ENCODE measurements around the gene SAXO1. TPM values are rescaled to one million over a fixed set of nuclear protein-coding genes. Genes with fewer than 3 reads are reported as not detected.

Gene SAXO1
- total RNA-seq, 1 experiment from 2014 or later, result 0.09 TPM

DNA sequence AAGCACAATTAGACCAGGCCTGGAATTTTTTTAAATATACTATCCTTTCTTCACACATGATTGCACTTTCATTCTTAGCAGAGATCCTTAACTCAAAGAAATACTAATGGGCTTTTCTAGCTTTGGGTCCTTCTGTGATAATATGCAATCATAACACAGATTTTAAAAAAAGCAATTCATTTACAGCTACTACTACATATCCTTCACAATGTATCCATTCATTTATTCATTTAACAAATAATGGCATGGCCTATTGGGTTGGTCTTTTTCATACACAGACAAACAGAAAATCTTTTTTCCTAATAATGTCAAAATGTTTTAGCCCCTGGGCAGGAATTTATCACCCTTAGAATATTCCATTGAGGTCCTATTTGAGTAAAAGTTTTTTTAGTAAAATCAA is 47.0 kb downstream of the SAXO1 start (continued):
- TF ChIP-seq, protein P1, sequence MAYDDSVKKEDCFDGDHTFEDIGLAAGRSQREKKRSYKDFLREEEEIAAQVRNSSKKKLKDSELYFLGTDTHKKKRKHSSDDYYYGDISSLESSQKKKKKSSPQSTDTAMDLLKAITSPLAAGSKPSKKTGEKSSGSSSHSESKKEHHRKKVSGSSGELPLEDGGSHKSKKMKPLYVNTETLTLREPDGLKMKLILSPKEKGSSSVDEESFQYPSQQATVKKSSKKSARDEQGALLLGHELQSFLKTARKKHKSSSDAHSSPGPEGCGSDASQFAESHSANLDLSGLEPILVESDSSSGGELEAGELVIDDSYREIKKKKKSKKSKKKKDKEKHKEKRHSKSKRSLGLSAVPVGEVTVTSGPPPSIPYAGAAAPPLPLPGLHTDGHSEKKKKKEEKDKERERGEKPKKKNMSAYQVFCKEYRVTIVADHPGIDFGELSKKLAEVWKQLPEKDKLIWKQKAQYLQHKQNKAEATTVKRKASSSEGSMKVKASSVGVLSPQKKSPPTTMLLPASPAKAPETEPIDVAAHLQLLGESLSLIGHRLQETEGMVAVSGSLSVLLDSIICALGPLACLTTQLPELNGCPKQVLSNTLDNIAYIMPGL (CRISPR knock-in tag; IDR thresholded peaks at IDR 0.05), result no peak
- TF ChIP-seq SP1 (CRISPR knock-in tag; conservative IDR thresholded peaks at IDR 0.05) (no peak), ZNF138 (CRISPR knock-in tag; conservative IDR thresholded peaks at IDR 0.05) (no peak), TEAD1 (CRISPR knock-in tag; IDR thresholded peaks at IDR 0.05) (no peak), IRF2 (CRISPR knock-in tag; IDR thresholded peaks at IDR 0.05; ENCODE audit: borderline replicate concordance, low read depth) (no peak), PRRX2 (CRISPR knock-in tag; IDR thresholded peaks at IDR 0.05) (no peak)
- TF ChIP-seq, protein P2, sequence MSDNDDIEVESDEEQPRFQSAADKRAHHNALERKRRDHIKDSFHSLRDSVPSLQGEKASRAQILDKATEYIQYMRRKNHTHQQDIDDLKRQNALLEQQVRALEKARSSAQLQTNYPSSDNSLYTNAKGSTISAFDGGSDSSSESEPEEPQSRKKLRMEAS (CRISPR knock-in tag; IDR thresholded peaks at IDR 0.05), result no peak

DNA sequence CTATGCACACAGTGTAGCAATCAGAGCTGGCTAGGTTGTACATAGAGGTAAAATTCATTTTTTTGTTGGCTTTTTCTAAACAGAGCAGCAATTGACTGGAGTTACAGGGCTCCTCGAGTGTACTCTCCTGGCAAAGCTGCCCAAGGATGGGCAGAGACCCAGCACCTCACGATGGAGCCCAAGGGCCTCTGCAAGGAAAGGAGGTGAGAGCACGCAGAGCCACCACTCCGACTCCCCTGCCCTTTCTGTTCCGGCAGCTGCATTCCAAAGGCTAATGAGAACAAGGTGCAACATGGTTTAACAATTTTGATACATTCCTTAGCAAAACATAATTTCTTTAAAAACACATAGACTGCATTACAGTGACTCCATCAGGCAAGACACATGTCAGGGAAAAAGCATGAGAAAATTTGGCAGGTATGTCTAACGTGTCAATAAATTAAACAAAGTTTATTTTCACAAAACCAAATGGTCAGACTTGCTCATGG is 47.5 kb downstream of the SAXO1 start:
- Mint-ChIP-seq H3K9me3 (peaks cover 13% of the 10 kb centered on the region), H3K27me3 (ENCODE audit: low read depth) (no peaks in the 10 kb centered on the region), H3K4me1 (peaks cover 6% of the 10 kb centered on the region; the same call in 1 of the 2 replicates), H3K4me3 (no peak overlapping the region), H3K27ac (no peak overlapping the region), H3K36me3 (peaks cover 11% of the 10 kb centered on the region; the same call in 1 of the 2 replicates)
- ChIA-PET POLR2A (no interaction called here), CTCF (no interaction called here)
- ATAC-seq, result peak; percentile 60
- no peak for DNase-seq (ENCODE audit: low spot score)
- TF ChIP-seq ZNF317 (CRISPR knock-in tag; IDR thresholded peaks at IDR 0.05; ENCODE audit: borderline replicate concordance, low read depth) (no peak), ATF1 (CRISPR knock-in tag; IDR thresholded peaks at IDR 0.05) (no peak), ETV6 (CRISPR knock-in tag; IDR thresholded peaks at IDR 0.05) (no peak), CBFB (CRISPR knock-in tag; IDR thresholded peaks at IDR 0.05; ENCODE audit: low read depth) (no peak), TCF7 (CRISPR knock-in tag; IDR thresholded peaks at IDR 0.05; ENCODE audit: low read depth) (no peak), FOXP1 (CRISPR knock-in tag; IDR thresholded peaks at IDR 0.05; ENCODE audit: borderline replicate concordance) (no peak), TEAD4 (CRISPR knock-in tag; IDR thresholded peaks at IDR 0.05) (no peak)
- TF ChIP-seq, protein P3, sequence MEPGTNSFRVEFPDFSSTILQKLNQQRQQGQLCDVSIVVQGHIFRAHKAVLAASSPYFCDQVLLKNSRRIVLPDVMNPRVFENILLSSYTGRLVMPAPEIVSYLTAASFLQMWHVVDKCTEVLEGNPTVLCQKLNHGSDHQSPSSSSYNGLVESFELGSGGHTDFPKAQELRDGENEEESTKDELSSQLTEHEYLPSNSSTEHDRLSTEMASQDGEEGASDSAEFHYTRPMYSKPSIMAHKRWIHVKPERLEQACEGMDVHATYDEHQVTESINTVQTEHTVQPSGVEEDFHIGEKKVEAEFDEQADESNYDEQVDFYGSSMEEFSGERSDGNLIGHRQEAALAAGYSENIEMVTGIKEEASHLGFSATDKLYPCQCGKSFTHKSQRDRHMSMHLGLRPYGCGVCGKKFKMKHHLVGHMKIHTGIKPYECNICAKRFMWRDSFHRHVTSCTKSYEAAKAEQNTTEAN (CRISPR knock-in tag; IDR thresholded peaks at IDR 0.05), result no peak
- TF ChIP-seq, protein P4, sequence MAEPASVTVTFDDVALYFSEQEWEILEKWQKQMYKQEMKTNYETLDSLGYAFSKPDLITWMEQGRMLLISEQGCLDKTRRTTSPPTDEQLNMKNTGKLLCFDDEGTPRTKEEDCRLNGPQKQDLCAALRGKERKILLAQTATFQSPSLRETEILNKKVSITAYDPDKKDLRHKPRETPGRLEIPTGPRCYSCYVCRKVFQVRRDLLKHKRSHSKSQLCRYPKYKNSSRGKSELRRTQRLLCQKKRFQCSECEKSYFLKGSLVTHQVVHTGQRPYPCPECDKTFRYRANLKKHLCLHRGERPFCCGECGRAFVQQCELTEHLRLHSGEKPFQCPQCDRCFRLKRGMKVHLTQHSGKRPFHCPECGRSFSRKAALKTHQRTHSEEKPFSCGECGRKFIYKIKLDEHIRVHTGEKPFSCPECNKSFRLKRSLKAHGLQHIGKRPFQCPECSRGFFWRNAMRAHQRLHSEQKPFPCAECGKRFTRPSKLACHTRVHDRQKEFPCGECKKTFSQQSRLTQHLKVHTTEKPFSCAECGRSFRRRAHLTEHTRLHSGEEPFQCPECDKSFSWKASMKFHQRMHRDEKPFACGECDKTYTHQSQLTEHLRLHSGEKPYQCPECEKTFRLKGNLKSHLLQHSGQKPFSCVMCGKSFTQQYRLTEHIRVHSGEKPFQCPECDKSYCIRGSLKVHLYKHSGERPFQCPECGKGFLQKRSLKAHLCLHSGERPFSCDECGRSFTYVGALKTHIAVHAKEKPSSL (CRISPR knock-in tag; conservative IDR thresholded peaks at IDR 0.05), result no peak
- TF ChIP-seq, protein P5, sequence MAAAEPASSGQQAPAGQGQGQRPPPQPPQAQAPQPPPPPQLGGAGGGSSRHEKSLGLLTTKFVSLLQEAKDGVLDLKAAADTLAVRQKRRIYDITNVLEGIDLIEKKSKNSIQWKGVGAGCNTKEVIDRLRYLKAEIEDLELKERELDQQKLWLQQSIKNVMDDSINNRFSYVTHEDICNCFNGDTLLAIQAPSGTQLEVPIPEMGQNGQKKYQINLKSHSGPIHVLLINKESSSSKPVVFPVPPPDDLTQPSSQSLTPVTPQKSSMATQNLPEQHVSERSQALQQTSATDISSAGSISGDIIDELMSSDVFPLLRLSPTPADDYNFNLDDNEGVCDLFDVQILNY (CRISPR knock-in tag; IDR thresholded peaks at IDR 0.05), result no peak
- TF ChIP-seq, protein P6, sequence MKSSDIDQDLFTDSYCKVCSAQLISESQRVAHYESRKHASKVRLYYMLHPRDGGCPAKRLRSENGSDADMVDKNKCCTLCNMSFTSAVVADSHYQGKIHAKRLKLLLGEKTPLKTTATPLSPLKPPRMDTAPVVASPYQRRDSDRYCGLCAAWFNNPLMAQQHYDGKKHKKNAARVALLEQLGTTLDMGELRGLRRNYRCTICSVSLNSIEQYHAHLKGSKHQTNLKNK (CRISPR knock-in tag; IDR thresholded peaks at IDR 0.05), result no peak
- TF ChIP-seq, protein P7, sequence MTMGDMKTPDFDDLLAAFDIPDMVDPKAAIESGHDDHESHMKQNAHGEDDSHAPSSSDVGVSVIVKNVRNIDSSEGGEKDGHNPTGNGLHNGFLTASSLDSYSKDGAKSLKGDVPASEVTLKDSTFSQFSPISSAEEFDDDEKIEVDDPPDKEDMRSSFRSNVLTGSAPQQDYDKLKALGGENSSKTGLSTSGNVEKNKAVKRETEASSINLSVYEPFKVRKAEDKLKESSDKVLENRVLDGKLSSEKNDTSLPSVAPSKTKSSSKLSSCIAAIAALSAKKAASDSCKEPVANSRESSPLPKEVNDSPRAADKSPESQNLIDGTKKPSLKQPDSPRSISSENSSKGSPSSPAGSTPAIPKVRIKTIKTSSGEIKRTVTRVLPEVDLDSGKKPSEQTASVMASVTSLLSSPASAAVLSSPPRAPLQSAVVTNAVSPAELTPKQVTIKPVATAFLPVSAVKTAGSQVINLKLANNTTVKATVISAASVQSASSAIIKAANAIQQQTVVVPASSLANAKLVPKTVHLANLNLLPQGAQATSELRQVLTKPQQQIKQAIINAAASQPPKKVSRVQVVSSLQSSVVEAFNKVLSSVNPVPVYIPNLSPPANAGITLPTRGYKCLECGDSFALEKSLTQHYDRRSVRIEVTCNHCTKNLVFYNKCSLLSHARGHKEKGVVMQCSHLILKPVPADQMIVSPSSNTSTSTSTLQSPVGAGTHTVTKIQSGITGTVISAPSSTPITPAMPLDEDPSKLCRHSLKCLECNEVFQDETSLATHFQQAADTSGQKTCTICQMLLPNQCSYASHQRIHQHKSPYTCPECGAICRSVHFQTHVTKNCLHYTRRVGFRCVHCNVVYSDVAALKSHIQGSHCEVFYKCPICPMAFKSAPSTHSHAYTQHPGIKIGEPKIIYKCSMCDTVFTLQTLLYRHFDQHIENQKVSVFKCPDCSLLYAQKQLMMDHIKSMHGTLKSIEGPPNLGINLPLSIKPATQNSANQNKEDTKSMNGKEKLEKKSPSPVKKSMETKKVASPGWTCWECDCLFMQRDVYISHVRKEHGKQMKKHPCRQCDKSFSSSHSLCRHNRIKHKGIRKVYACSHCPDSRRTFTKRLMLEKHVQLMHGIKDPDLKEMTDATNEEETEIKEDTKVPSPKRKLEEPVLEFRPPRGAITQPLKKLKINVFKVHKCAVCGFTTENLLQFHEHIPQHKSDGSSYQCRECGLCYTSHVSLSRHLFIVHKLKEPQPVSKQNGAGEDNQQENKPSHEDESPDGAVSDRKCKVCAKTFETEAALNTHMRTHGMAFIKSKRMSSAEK (CRISPR knock-in tag; IDR thresholded peaks at IDR 0.05; ENCODE audit: borderline replicate concordance), result no peak
- TF ChIP-seq, protein P8, sequence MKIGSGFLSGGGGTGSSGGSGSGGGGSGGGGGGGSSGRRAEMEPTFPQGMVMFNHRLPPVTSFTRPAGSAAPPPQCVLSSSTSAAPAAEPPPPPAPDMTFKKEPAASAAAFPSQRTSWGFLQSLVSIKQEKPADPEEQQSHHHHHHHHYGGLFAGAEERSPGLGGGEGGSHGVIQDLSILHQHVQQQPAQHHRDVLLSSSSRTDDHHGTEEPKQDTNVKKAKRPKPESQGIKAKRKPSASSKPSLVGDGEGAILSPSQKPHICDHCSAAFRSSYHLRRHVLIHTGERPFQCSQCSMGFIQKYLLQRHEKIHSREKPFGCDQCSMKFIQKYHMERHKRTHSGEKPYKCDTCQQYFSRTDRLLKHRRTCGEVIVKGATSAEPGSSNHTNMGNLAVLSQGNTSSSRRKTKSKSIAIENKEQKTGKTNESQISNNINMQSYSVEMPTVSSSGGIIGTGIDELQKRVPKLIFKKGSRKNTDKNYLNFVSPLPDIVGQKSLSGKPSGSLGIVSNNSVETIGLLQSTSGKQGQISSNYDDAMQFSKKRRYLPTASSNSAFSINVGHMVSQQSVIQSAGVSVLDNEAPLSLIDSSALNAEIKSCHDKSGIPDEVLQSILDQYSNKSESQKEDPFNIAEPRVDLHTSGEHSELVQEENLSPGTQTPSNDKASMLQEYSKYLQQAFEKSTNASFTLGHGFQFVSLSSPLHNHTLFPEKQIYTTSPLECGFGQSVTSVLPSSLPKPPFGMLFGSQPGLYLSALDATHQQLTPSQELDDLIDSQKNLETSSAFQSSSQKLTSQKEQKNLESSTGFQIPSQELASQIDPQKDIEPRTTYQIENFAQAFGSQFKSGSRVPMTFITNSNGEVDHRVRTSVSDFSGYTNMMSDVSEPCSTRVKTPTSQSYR (CRISPR knock-in tag; IDR thresholded peaks at IDR 0.05), result no peak
- TF ChIP-seq, protein P9, sequence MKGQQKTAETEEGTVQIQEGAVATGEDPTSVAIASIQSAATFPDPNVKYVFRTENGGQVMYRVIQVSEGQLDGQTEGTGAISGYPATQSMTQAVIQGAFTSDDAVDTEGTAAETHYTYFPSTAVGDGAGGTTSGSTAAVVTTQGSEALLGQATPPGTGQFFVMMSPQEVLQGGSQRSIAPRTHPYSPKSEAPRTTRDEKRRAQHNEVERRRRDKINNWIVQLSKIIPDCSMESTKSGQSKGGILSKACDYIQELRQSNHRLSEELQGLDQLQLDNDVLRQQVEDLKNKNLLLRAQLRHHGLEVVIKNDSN (CRISPR knock-in tag; IDR thresholded peaks at IDR 0.05), result no peak
